ENCODE data around the gene PLA2G2E. TPM values are rescaled to one million over a fixed set of nuclear protein-coding genes. Genes with fewer than 3 reads are reported as not detected.

The PLA2G2E gene
- total RNA-seq, 3 donors from 2014 or later (not counting 1 experiment from before 2014, with no cell fraction given), result not detected

DNA sequence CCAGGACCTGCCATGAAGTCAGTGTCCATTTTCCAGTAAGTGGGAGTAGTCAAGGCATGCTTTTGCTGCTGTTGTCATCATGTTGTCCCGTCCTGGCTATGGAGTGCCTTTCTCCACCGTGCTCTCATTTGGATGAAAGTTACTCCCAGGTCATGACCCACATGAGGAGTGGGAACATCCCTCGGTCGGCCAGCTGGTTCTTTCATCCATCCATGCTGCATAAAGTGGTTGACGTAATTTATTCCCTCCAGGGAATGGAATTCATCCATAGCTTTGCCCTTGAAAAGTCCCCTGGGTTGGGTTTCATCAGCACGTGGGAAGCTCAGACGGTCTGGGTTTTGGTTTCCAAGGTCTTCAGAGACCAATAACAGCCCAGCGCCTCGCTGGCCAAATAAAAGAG lies 44.4 kb upstream of the PLA2G2E start:
- H3K9me3 ChIP-seq (ENCODE audit: control insufficient read depth, insufficient read depth, low read length), result no peaks in the 10 kb centered on the region
- 85% methylated on average over 9 of the region's 9 CpGs for WGBS (ENCODE audit: insufficient coverage)
- no peak overlapping the region for H3K4me3 ChIP-seq (ENCODE audit: low read length)
- TF ChIP-seq, protein P1, sequence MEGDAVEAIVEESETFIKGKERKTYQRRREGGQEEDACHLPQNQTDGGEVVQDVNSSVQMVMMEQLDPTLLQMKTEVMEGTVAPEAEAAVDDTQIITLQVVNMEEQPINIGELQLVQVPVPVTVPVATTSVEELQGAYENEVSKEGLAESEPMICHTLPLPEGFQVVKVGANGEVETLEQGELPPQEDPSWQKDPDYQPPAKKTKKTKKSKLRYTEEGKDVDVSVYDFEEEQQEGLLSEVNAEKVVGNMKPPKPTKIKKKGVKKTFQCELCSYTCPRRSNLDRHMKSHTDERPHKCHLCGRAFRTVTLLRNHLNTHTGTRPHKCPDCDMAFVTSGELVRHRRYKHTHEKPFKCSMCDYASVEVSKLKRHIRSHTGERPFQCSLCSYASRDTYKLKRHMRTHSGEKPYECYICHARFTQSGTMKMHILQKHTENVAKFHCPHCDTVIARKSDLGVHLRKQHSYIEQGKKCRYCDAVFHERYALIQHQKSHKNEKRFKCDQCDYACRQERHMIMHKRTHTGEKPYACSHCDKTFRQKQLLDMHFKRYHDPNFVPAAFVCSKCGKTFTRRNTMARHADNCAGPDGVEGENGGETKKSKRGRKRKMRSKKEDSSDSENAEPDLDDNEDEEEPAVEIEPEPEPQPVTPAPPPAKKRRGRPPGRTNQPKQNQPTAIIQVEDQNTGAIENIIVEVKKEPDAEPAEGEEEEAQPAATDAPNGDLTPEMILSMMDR (IDR thresholded peaks at IDR 0.05), result no peak
- no peaks in the 10 kb centered on the region for H3K4me1 Mint-ChIP-seq
- H3K27ac ChIP-seq (ENCODE audit: low read length), result no peak overlapping the region
- no peak overlapping the region for H3K27ac Mint-ChIP-seq
- intact Hi-C loops (cut with micrococcal nuclease), result no loop called here
- no peaks in the 10 kb centered on the region for H3K4me1 ChIP-seq (ENCODE audit: control insufficient read depth, insufficient read depth, low read length)
- peaks cover 44 to 59% of the 10 kb centered on the region in 2 donors for H3K27me3 Mint-ChIP-seq (ENCODE audit: low read depth in 2 of 2)
- DNase-seq, result no peak
- no peak for ATAC-seq
- H3K36me3 Mint-ChIP-seq, result no peaks in the 10 kb centered on the region
- H3K36me3 ChIP-seq (ENCODE audit: control insufficient read depth, insufficient read depth, low read length), result no peaks in the 10 kb centered on the region
- H3K27me3 ChIP-seq (ENCODE audit: control insufficient read depth, insufficient read depth, low read length), result no peaks in the 10 kb centered on the region
- no peaks in the 10 kb centered on the region for H3K9me3 Mint-ChIP-seq
- no peak overlapping the region for H3K4me3 Mint-ChIP-seq

DNA sequence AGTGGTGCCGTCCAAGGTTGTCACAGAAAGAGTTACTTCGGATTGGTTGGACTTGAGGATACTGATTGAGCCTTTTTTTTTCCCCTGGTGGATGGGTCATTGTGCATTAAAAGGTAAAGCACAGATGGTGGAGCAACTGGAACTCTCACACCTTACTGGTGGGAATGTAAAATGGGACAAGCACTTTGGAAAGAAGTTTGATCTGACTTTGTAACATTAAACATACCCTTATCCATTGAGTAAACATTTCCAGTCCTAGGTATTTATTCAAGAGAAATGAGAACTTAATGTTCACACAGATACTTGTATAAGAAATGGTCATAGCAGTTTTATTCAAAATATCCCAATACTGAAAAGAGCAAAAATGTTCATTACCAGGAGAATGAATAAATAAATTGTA lies 41.1 kb upstream of the PLA2G2E start:
- Mint-ChIP-seq H3K27me3 (ENCODE audit: low read depth in 2 of 2) (peaks cover 36 to 50% of the 10 kb centered on the region in 2 donors), H3K4me3 (no peak overlapping the region), H3K9me3 (no peaks in the 10 kb centered on the region), H3K36me3 (no peaks in the 10 kb centered on the region), H3K27ac (no peak overlapping the region), H3K4me1 (no peaks in the 10 kb centered on the region)
- 65% methylated on average over 2 of the region's 2 CpGs for WGBS (ENCODE audit: insufficient coverage)
- H3K4me3 ChIP-seq (ENCODE audit: low read length), result no peak overlapping the region
- TF ChIP-seq, protein P1 (IDR thresholded peaks at IDR 0.05), result no peak
- no peaks in the 10 kb centered on the region for H3K27me3 ChIP-seq (ENCODE audit: control insufficient read depth, insufficient read depth, low read length)
- DNase-seq (no peak), ATAC-seq (no peak)
- no peak overlapping the region for H3K27ac ChIP-seq (ENCODE audit: low read length)
- H3K36me3 ChIP-seq (ENCODE audit: control insufficient read depth, insufficient read depth, low read length), result no peaks in the 10 kb centered on the region
- intact Hi-C loops (cut with micrococcal nuclease), result no loop called here
- no peaks in the 10 kb centered on the region for H3K4me1 ChIP-seq (ENCODE audit: control insufficient read depth, insufficient read depth, low read length)
- H3K9me3 ChIP-seq (ENCODE audit: control insufficient read depth, insufficient read depth, low read length), result no peaks in the 10 kb centered on the region

DNA sequence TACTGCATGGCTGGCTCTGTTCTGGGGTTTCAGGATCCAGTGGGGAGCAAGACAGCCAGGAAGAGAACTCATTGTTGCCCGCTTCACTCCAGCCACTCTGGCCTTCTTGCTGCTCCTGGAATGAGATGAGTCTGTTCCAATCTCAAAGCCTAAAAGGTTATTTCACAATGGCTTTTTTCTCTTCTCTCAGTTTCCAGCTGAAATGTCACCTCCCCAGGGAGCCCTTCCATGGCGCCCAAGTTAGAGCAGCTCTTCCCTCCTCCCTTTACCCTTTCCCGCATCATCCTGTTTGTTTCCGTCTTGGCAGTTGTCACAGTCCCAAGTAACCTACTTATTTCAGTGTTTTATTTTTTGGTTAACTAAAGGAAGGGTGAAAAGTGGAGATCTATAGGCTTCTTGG lies 40.2 kb upstream of the PLA2G2E start:
- Mint-ChIP-seq H3K9me3 (no peaks in the 10 kb centered on the region), H3K4me1 (no peaks in the 10 kb centered on the region), H3K27ac (no peak overlapping the region), H3K36me3 (no peaks in the 10 kb centered on the region), H3K4me3 (no peak overlapping the region), H3K27me3 (ENCODE audit: low read depth in 2 of 2) (peaks cover 36 to 49% of the 10 kb centered on the region in 2 donors)
- DNase-seq (no peak), ATAC-seq (no peak)
- Histone ChIP-seq H3K4me3 (ENCODE audit: low read length) (no peak overlapping the region), H3K4me1 (ENCODE audit: control insufficient read depth, insufficient read depth, low read length) (no peaks in the 10 kb centered on the region), H3K36me3 (ENCODE audit: control insufficient read depth, insufficient read depth, low read length) (no peaks in the 10 kb centered on the region), H3K9me3 (ENCODE audit: control insufficient read depth, insufficient read depth, low read length) (no peaks in the 10 kb centered on the region), H3K27me3 (ENCODE audit: control insufficient read depth, insufficient read depth, low read length) (no peaks in the 10 kb centered on the region), H3K27ac (ENCODE audit: low read length) (no peak overlapping the region)
- TF ChIP-seq, protein P1 (IDR thresholded peaks at IDR 0.05), result no peak
- 93% methylated on average over 3 of the region's 4 CpGs for WGBS (ENCODE audit: insufficient coverage)
- intact Hi-C loops (cut with micrococcal nuclease), result no loop called here

DNA sequence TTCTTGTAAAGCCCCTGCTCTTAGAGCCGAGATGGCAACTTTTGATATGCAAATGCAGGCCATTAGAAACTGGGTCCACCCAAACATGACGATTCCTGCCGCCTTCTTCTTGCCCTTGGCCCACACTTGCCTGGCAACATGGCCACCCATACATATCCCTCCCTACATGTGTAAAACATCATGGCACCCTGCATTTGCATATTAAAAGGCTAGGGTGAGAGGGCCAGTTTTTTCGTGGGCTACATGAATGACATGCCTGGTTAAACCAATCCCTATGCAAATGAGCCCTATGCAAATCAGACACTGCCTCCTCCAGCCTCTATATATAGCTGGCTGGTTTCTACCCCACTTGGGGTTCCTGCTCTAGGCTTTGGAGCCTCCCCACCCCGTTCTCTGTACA lies 37.2 kb upstream of the PLA2G2E start:
- no peaks in the 10 kb centered on the region for H3K36me3 ChIP-seq (ENCODE audit: control insufficient read depth, insufficient read depth, low read length)
- peaks cover 32 to 41% of the 10 kb centered on the region in 2 donors for H3K27me3 Mint-ChIP-seq (ENCODE audit: low read depth in 2 of 2)
- intact Hi-C loops (cut with micrococcal nuclease), result no loop called here

More for the DNA sequence above, 37.2 kb upstream of the PLA2G2E start:
- Histone ChIP-seq H3K27ac (ENCODE audit: low read length) (no peak overlapping the region), H3K9me3 (ENCODE audit: control insufficient read depth, insufficient read depth, low read length) (no peaks in the 10 kb centered on the region), H3K27me3 (ENCODE audit: control insufficient read depth, insufficient read depth, low read length) (no peaks in the 10 kb centered on the region), H3K4me1 (ENCODE audit: control insufficient read depth, insufficient read depth, low read length) (no peaks in the 10 kb centered on the region), H3K4me3 (ENCODE audit: low read length) (no peak overlapping the region)
- Mint-ChIP-seq H3K4me3 (no peak overlapping the region), H3K27ac (no peak overlapping the region), H3K9me3 (no peaks in the 10 kb centered on the region), H3K36me3 (no peaks in the 10 kb centered on the region), H3K4me1 (no peaks in the 10 kb centered on the region)
- TF ChIP-seq, protein P1 (IDR thresholded peaks at IDR 0.05), result no peak
- no peak for DNase-seq
- WGBS (ENCODE audit: insufficient coverage), result 46% methylated on average over 5 of the region's 5 CpGs
- ATAC-seq, result no peak

Data from natural killer cell (primary cell).